GM12801 (cell line): ENCODE measurements around the gene HMOX1.

Source experiments
- TF ChIP-seq, protein P1 (sequence below): IDR thresholded peaks from one replicate; pipeline ENCODE4 v1.5.1; 2011; ENCODE audit warnings: control low read depth; ENCODE audit not compliant: insufficient read length; ENCODE audit errors: extremely low read depth

The HMOX1 gene

DNA sequence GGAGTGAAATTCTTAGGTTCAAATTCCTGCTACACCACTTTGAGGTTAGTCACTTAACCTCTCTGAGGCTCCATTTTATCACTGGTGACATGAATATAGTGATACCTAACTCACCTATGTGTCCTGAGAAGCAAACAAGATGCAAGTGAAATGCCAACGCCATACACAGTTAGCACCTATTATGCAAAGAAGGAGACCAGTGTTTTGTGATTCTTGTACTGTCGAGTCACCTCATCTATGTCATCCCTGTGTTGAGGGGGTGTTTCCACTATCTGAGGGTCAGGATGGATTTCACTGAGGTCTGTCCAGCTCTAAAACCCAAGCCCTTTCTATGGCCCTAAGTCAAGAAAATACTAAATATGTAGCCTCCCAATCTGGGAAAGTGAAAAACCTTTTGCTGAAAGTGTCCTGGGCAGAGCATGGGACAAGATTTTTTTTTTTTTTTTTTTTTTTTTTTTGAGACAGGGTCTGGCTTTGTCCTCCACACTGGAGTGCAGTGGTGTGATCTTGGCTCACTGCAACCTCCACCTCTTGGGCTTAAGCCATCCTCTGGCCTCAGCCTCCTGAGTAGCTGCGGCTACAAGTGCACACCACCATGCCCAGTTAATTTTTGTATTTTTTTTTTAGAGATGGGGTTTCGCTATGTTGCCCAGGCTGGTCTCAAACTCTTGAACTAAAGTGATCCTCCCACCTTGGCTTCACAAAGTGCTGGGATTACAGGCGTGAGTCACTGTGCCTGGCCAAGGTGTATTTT lies 14.1 kb downstream of the HMOX1 start:
- TF ChIP-seq, protein P1, sequence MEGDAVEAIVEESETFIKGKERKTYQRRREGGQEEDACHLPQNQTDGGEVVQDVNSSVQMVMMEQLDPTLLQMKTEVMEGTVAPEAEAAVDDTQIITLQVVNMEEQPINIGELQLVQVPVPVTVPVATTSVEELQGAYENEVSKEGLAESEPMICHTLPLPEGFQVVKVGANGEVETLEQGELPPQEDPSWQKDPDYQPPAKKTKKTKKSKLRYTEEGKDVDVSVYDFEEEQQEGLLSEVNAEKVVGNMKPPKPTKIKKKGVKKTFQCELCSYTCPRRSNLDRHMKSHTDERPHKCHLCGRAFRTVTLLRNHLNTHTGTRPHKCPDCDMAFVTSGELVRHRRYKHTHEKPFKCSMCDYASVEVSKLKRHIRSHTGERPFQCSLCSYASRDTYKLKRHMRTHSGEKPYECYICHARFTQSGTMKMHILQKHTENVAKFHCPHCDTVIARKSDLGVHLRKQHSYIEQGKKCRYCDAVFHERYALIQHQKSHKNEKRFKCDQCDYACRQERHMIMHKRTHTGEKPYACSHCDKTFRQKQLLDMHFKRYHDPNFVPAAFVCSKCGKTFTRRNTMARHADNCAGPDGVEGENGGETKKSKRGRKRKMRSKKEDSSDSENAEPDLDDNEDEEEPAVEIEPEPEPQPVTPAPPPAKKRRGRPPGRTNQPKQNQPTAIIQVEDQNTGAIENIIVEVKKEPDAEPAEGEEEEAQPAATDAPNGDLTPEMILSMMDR: no peak

DNA sequence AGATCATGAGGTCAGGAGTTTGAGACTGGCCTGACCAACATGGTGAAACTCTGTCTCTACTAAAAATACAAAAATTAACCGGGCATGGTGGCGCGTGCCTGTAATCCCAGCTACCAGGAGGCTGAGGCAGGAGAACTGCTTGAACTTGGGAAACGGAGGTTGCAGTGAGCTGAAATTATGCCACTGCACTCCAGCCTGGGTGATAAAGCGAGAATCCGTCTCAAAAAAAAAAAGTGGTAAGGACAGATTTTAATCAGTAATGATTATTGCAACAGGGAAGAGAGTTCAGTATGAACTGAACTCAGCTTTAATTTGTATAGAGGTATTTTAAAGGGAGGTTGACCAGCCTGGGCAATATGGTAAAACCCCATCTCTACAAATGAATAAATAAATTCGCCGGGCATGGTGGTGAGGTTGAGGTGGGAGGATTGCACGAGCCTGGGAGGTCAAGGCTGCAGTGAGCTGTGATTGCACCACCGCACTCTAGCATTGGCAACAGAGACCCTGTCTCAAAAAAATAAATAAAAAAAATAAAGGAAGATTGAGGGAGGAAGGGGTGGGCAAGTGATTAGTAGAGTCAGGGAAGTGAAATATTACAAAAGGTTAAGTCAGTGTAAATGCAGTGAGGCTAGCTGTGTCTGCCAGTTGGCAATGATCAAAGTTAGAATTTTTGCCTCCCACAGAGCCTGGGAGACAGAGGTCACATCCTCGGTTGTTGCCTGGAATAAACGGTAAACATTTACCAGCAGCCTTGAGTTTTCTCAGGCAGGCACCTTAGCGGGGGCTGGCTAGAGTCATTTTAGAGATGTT lies 16.4 kb downstream of the HMOX1 start:
- TF ChIP-seq, protein P1: no peak

DNA sequence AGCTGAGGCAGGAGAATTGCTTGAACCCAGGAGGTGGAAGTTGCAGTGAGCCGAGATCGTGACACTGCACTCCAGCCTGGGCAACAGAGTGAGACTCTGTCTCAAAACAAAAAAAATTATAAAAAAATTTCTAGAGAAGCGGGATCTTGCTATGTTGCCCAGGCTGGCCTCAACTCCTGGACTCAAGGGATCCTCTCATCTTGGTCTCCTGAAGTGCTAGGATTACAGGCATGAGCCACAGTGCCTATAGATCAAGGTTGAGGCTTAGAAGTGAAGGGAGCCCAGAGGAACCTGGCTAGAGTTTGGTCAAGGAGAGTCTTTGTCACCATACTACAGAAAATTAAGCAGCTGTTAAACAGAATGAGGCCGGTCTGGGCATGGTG lies 17.7 kb downstream of the HMOX1 start:
- TF ChIP-seq, protein P1: no peak

DNA sequence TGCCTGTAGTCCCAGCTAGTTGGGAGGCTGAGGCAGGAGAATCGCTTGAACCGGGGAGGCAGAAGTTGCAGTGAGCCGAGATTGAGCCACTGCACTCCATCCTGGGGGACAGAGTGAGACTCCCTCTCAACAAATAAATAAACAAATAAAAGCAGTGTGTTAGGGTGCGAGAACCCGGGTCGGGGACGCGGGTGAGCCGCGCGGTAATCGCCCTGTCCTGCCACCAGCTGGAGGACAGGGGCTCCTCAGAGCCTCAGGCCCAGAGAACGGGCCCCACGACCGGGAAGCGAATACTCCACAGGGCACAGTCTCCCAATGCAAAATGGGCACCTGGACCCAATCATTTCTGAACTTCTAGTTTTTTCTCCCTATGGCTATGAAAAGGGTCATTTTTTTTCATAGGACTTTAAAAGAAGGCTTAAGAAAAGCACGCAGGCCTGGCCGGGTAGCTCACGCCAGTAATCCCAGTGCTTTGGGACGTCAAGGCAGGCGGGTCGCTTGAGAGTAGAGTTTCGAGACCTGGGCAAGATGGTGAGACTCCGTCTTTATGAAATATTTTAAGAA lies 18.3 kb downstream of the HMOX1 start:
- TF ChIP-seq, protein P1: no peak

DNA sequence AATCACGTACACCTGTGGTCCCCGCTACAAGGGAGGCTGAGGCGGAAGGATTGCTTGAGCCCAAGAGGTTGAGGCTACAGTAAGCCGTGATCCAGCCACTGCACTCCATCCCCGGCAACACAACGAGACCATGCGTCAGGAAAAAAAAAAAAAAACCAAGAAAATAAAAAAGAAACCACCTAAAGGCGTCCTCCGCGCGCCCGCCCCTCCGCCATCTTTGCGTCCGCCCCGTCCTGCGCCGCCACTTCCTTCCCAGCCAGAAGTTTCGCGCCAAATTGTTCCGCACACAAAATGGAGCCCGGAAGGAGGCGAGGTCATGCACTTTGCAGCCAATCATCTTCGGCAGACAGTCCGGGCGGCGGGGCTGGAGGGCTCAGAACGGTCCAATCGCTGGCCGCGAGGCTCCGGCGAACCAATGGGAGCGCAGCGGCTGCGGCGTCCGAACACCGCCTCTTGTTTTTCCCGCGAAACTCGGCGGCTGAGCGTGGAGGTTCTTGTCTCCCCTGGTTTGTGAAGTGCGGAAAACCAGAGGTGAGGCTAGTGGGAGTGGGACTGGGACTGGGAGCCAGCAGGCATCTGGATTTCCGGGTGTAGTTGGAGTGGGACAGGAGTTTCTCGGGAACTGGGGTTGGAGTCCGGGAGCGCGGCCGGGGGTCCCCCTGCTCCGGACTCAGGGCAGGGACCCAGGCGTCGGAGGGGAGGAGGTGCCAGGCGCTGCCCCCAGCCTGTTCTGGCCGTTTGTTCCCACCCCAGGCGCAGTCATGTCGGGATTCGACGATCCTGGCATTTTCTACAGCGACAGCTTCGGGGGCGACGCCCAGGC lies 19.0 kb downstream of the HMOX1 start, which contains the start of gene MCM5:
TSS of gene MCM5 (plus strand) at position 463 of the 823 bp plus-strand sequence. CDS start at position 762, 299 bp downstream.
- TF ChIP-seq, protein P1: no peak

DNA sequence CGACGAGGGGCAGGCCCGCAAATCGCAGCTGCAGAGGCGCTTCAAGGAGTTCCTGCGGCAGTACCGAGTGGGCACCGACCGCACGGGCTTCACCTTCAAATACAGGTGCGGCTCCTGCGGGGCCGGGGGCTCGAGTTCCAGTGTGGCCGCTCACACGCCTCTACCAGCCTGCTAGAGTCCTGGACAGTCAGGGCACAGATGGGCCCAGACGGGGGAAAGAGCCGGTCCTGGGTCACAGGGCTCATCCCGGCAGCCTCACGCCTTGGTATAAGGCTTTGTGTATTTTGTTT lies 19.6 kb downstream of the HMOX1 start:
- TF ChIP-seq, protein P1: no peak

DNA sequence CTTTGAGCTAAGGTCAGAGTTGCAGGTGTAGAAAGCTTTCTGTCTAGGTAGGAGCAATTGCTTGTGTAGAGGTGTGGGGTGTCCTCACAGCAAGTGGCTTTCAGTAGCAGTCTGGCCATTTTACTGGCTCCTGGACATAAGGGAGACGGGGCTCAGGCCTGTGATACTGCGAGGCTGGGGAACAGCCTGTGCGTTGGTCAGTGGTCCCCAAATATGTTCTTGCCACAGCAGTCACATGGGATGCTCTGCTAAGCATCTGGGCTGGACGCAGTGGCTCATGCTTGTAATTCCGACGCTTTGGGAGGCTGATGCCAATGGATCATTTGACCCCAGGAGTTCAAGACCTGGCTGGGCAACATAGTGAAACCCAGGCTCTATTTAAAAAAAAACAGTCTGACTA lies 21.0 kb downstream of the HMOX1 start:
- TF ChIP-seq, protein P1: no peak
